ENCODE data around the gene C16orf96.
A peak's percentile ranks its signal among the peaks of the same experiment; 100 is the strongest.

The C16orf96 gene

GRCh38 chr16:4510747-4511426 lies 45.3 kb upstream of the C16orf96 start:
- H3K4me3 ChIP-seq (ENCODE audit: low read depth, low read length), result no peak overlapping the region
- no peak for TF ChIP-seq CTCF (IDR thresholded peaks at IDR 0.05; ENCODE audit: insufficient read depth, low read depth, low read length, missing control alignments)
- DNase-seq (ENCODE audit: low read depth), result no peak

GRCh38 chr16:4511441-4512082 lies 44.6 kb upstream of the C16orf96 start:
- no peak overlapping the region for H3K4me3 ChIP-seq (ENCODE audit: low read depth, low read length)
- DNase-seq (ENCODE audit: low read depth), result peak; percentile 28

GRCh38 chr16:4512473-4512872 lies 43.7 kb upstream of the C16orf96 start:
- no peak for DNase-seq (ENCODE audit: low read depth)
- TF ChIP-seq CTCF (IDR thresholded peaks at IDR 0.05; ENCODE audit: insufficient read depth, low read depth, low read length, missing control alignments), result no peak
- no peak overlapping the region for H3K4me3 ChIP-seq (ENCODE audit: low read depth, low read length)

More at GRCh38 chr16:4511441-4512082, 44.6 kb upstream of the C16orf96 start:
- peak; percentile 23 for TF ChIP-seq CTCF (IDR thresholded peaks at IDR 0.05; ENCODE audit: insufficient read depth, low read depth, low read length, missing control alignments)

GRCh38 chr16:4513086-4513860 lies 42.9 kb upstream of the C16orf96 start:
- DNase-seq (ENCODE audit: low read depth), result no peak
- TF ChIP-seq CTCF (IDR thresholded peaks at IDR 0.05; ENCODE audit: insufficient read depth, low read depth, low read length, missing control alignments), result no peak
- H3K4me3 ChIP-seq (ENCODE audit: low read depth, low read length), result no peak overlapping the region

- DNase-seq (ENCODE audit: low read depth), result no peak
- TF ChIP-seq CTCF (IDR thresholded peaks at IDR 0.05; ENCODE audit: insufficient read depth, low read depth, low read length, missing control alignments), result no peak
- H3K4me3 ChIP-seq (ENCODE audit: low read depth, low read length), result no peak overlapping the region
Measured at GRCh38 chr16:4513881-4514280, 42.3 kb upstream of the C16orf96 start.

- no peak for DNase-seq (ENCODE audit: low read depth)
- no peak for TF ChIP-seq CTCF (IDR thresholded peaks at IDR 0.05; ENCODE audit: insufficient read depth, low read depth, low read length, missing control alignments)
- H3K4me3 ChIP-seq (ENCODE audit: low read depth, low read length), result no peak overlapping the region
Measured at GRCh38 chr16:4514606-4515005, 41.5 kb upstream of the C16orf96 start.
